ENCODE data around the gene TMEM59. TPM values are rescaled to one million over a fixed set of nuclear protein-coding genes. Genes with fewer than 3 reads are reported as not detected.

TMEM59 gene
- total RNA-seq, 4 donors from 2014 or later: 337 to 492 (median 444) TPM

GRCh38 chr1:53982034-53982762, 70.8 kb downstream of the TMEM59 start:
- Histone ChIP-seq H3K27ac (no peak overlapping the region), H3K36me3 (no peaks in the 10 kb centered on the region), H3K4me1 (peaks cover 0 to 3% of the 10 kb centered on the region in 2 donors), H3K27me3 (no peaks in the 10 kb centered on the region), H3K4me3 (replicated peaks in 1 of 3) (no peak overlapping the region), H3K9me3 (no peaks in the 10 kb centered on the region)
- TF ChIP-seq POLR2A (IDR thresholded peaks at IDR 0.05): no peak
- TF ChIP-seq, protein P1, sequence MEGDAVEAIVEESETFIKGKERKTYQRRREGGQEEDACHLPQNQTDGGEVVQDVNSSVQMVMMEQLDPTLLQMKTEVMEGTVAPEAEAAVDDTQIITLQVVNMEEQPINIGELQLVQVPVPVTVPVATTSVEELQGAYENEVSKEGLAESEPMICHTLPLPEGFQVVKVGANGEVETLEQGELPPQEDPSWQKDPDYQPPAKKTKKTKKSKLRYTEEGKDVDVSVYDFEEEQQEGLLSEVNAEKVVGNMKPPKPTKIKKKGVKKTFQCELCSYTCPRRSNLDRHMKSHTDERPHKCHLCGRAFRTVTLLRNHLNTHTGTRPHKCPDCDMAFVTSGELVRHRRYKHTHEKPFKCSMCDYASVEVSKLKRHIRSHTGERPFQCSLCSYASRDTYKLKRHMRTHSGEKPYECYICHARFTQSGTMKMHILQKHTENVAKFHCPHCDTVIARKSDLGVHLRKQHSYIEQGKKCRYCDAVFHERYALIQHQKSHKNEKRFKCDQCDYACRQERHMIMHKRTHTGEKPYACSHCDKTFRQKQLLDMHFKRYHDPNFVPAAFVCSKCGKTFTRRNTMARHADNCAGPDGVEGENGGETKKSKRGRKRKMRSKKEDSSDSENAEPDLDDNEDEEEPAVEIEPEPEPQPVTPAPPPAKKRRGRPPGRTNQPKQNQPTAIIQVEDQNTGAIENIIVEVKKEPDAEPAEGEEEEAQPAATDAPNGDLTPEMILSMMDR (IDR thresholded peaks at IDR 0.05): no peak
- 45% methylated on average over 20 of the region's 20 CpGs for WGBS, 2 donors
- DNase-seq: peak; percentile 26 to 29
- intact Hi-C loops (cut with DNase I): no loop called here

- no peaks in the 10 kb centered on the region for H3K36me3 ChIP-seq
- DNase-seq: no peak
- H3K27ac ChIP-seq: no peak overlapping the region
- no peaks in the 10 kb centered on the region for H3K9me3 ChIP-seq
- 91 to 99% methylated on average over 6 of the region's 6 CpGs for WGBS, 2 donors
- no peak overlapping the region for H3K4me3 ChIP-seq (replicated peaks in 1 of 3)
- peaks cover 0 to 3% of the 10 kb centered on the region in 2 donors for H3K4me1 ChIP-seq
- TF ChIP-seq, protein P1 (IDR thresholded peaks at IDR 0.05): no peak
- TF ChIP-seq POLR2A (IDR thresholded peaks at IDR 0.05): no peak
- H3K27me3 ChIP-seq: no peaks in the 10 kb centered on the region
- intact Hi-C loops (cut with DNase I): no loop called here
These were observed 71.8 kb downstream of the TMEM59 start for GRCh38 chr1:53981220-53981619.

DNA sequence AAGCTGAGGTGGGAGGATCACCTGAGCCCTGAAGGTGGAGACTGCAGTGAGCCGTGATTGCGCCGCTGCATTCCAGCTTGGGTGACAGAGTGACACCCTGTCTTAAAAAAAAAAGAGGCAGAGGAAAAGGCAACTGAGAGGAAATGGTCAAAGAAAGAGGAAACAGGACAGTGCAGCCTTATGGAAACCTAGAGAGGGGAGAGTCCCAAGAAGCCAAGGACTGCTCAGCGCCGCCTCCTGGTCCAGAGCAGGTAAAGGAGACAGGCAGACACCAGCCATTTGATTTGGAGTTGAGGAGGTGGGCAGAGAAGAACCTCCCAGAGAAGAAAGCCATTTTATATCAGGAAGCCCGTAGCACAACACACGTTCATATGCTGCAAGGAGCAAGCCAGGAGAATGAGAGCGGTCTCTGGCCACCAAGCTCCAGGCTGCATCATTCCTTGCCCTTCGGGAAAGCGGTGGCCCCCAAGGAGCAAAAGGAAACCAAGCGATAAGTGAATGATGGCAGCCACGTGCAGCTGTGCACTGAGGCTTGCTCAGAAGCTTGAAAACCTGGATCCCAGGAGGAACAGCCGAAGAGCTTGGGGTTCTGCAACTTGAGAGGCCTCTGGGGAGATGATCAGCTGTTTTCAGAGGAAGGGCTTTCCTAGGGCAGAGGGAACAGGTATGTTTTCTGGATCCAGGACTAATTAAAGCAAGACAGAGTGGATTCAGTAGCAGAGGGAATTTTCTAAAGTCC, 73.1 kb downstream of the TMEM59 start:
- no peak for DNase-seq
- H3K27ac ChIP-seq: no peak overlapping the region
- H3K4me1 ChIP-seq: peaks cover 0 to 3% of the 10 kb centered on the region in 2 donors
- H3K27me3 ChIP-seq: no peaks in the 10 kb centered on the region
- no peak for TF ChIP-seq POLR2A (IDR thresholded peaks at IDR 0.05)
- TF ChIP-seq, protein P1 (IDR thresholded peaks at IDR 0.05): no peak
- intact Hi-C loops (cut with DNase I): no loop called here
- H3K36me3 ChIP-seq: no peaks in the 10 kb centered on the region
- no peaks in the 10 kb centered on the region for H3K9me3 ChIP-seq
- WGBS, 2 donors: 71 to 79% methylated on average over 13 of the region's 13 CpGs
- no peak overlapping the region for H3K4me3 ChIP-seq (replicated peaks in 1 of 3)

Small RNA genes lying within 50 kb of the gene (microRNA-seq; reads per million reads assigned to microRNA genes)
- gene MIR4781: 3.7 reads per million, percentile 2 among the genes with 10 or more reads in this experiment

Small RNA genes lying within 50 kb of the gene (small RNA-seq; reads per million reads assigned to genes)
- gene AL353898.1: not detected
- gene AL353898.2: not detected

Other genes with a start within 250 kb of the TMEM59 start
- 10 to 100 TPM; 10.4 to 15.4 (median 11.9) TPM for gene NDC1, start 214.9 kb downstream of the TMEM59 start, total RNA-seq
- 10 to 100 TPM; 41.5 to 66.6 (median 61.5) TPM for gene YIPF1, start 163.4 kb downstream of the TMEM59 start, total RNA-seq
- 100 to 1,000 TPM; 219 to 492 (median 343) TPM for gene DIO1, start 159.0 kb downstream of the TMEM59 start, total RNA-seq
- 100 to 1,000 TPM in 1 of 4 donors, 10 to 100 TPM in 3; 42.4 to 116 (median 77.7) TPM for gene IFT25, start 107.5 kb downstream of the TMEM59 start, total RNA-seq
- 10 to 100 TPM; 28.7 to 39.4 (median 33.7) TPM for gene LRRC42, start 106.9 kb downstream of the TMEM59 start, total RNA-seq
- gene LDLRAD1, start 35.0 kb downstream of the TMEM59 start, total RNA-seq: not detected
- 1 to 10 TPM; 4.3 to 5.8 (median 4.4) TPM for gene TCEANC2, start 404 bp upstream of the TMEM59 start, total RNA-seq
- gene CDCP2, start 99.8 kb upstream of the TMEM59 start, total RNA-seq: under 1 TPM in 1 of 4 donors, not detected in 3; 0.45 TPM
- 1 to 10 TPM; 3.7 to 6.2 (median 5.2) TPM for gene CYB5RL, start 146.8 kb upstream of the TMEM59 start, total RNA-seq
- gene MRPL37, start 147.0 kb upstream of the TMEM59 start, total RNA-seq: 10 to 100 TPM; 29.8 to 71.3 (median 48.0) TPM

All from thyroid gland (tissue), 4 donors.